GM23338 (cell line): ENCODE results near the gene EPB41L4A.

Experiments
- CREB1 ChIP-seq: fragments of 250-450 bp; sonication (Bioruptor Pico); IDR thresholded peaks from 2 replicates; pipeline ENCODE4 v1.5.0; 2020; ENCODE audit warnings: low read depth, mild to moderate bottlenecking, moderate library complexity
- CTCF ChIP-seq, 2 experiments: fragments of 200-600 bp in 1 of 2; sonication (generic) in 1 of 2; conservative IDR thresholded peaks; 2 replicates each; pipeline versions ENCODE4 v1.5.1 to v1.6.1; 2016 to 2017; ENCODE audit warnings: antibody characterized with exemption in 2 of 2, low read depth in 2 of 2, mild to moderate bottlenecking in 2 of 2, moderate library complexity in 1 of 2
- EZH2 ChIP-seq: fragments of 200-600 bp; sonication (generic); IDR thresholded peaks from one replicate; pipeline ENCODE4 v1.8.0; 2017; ENCODE audit warnings: antibody characterized with exemption, mild to moderate bottlenecking, low read depth; ENCODE audit not compliant: unreplicated experiment
- EZH2phosphoT487 ChIP-seq: fragments of 200-600 bp; sonication (generic); IDR thresholded peaks from one replicate; pipeline ENCODE4 v1.8.1; 2018; ENCODE audit warnings: antibody characterized with exemption; ENCODE audit not compliant: unreplicated experiment
- JUNB ChIP-seq: IDR thresholded peaks from one replicate; pipeline ENCODE4 v1.6.1; 2016; ENCODE audit warnings: antibody characterized with exemption; ENCODE audit not compliant: unreplicated experiment
- POLR2AphosphoS5 ChIP-seq: IDR thresholded peaks from 2 replicates; pipeline ENCODE4 v1.6.1; 2016; ENCODE audit warnings: antibody characterized with exemption, low read depth
- ZNF331 ChIP-seq: fragments of 250-450 bp; sonication (Bioruptor Pico); IDR thresholded peaks from 2 replicates; pipeline ENCODE4 v1.5.0; 2020; ENCODE audit warnings: low read depth, mild to moderate bottlenecking, moderate library complexity

GRCh38 chr5:112258571-112258970 lies 160.5 kb downstream of the EPB41L4A start:
- TF ChIP-seq CTCF (conservative IDR thresholded peaks at IDR 0.05; ENCODE audit: low read depth in 2 of 2) (no peak), POLR2AphosphoS5 (no peak), EZH2phosphoT487 (no peak), CREB1 (CRISPR knock-in tag) (no peak), ZNF331 (CRISPR knock-in tag) (no peak), EZH2 (no peak), JUNB (no peak)
